AG04450 (cell line): ENCODE measurements around the gene MAP1LC3B. TPM values are rescaled to one million over a fixed set of nuclear protein-coding genes. Genes with fewer than 3 reads are reported as not detected.

ENCODE experiments used
- CTCF ChIA-PET: fragments of 300-600, 350-600 bp; formaldehyde crosslinking; extraction: SDS; loops from one replicate; lab custom pipeline; 2022; ENCODE audit warnings: antibody characterized with exemption, inconsistent platforms; lab: Charles Lee
- POLR2A ChIA-PET: fragments of 350-600 bp; formaldehyde crosslinking; extraction: SDS; loops from one replicate; lab custom pipeline; 2021; ENCODE audit warnings: antibody characterized with exemption, inconsistent platforms; lab: Yijun Ruan, JAX
- DNase-seq: peaks from one replicate; pipeline ENCODE4 v3.0.0-alpha.2; 2011; ENCODE audit warnings: low read depth, low spot score
- H3K27ac ChIP-seq: one replicate; pipeline ENCODE4 v1.5.1; 2012; ENCODE audit warnings: low read depth, low read length, control low read depth
- H3K27me3 ChIP-seq: one replicate; pipeline ENCODE4 v1.6.0; 2012; ENCODE audit warnings: low read length; ENCODE audit not compliant: control insufficient read depth, insufficient read depth
- H3K4me3 ChIP-seq: 2 replicates; pipeline ENCODE4 v1.5.1; 2011; ENCODE audit warnings: mild to moderate bottlenecking, low read depth, low read length, control low read depth
- H3K9me3 ChIP-seq: 2 replicates; pipeline ENCODE4 v1.5.1; 2012; ENCODE audit warnings: low read length; ENCODE audit not compliant: control insufficient read depth, insufficient read depth
- CTCF ChIP-seq: IDR thresholded peaks from 2 replicates; pipeline ENCODE4 v1.5.1; 2011; ENCODE audit warnings: low read depth, low read length, control low read depth, inconsistent platforms
- polyA plus RNA-seq: library from polyadenylated mRNA; depleted of rRNA; stranded (reverse); fragments of >200 nt; gene quantifications from 2 replicates; pipeline ENCODE4 v1.2.3, GENCODE V29; 2011

MAP1LC3B gene
- polyA plus RNA-seq, 1 experiment = 70.1 TPM

- H3K27ac ChIP-seq = no peak overlapping the region
- no peaks in the 10 kb centered on the region for H3K27me3 ChIP-seq
- DNase-seq = no peak
- H3K4me3 ChIP-seq = no peak overlapping the region
- POLR2A ChIA-PET = no interaction called here
- no peak for TF ChIP-seq CTCF
- CTCF ChIA-PET = no interaction called here
- H3K9me3 ChIP-seq = no peaks in the 10 kb centered on the region
These were observed 39.3 kb upstream of the MAP1LC3B start for GRCh38 chr16:87352818-87353217.

GRCh38 chr16:87353613-87354012 lies 38.5 kb upstream of the MAP1LC3B start:
- DNase-seq = no peak
- no peaks in the 10 kb centered on the region for H3K9me3 ChIP-seq
- ChIA-PET CTCF (no interaction called here), POLR2A (no interaction called here)
- H3K27me3 ChIP-seq = no peaks in the 10 kb centered on the region
- H3K27ac ChIP-seq = no peak overlapping the region
- H3K4me3 ChIP-seq = no peak overlapping the region
- TF ChIP-seq CTCF = no peak

GRCh38 chr16:87356491-87356853 lies 35.7 kb upstream of the MAP1LC3B start:
- Histone ChIP-seq H3K4me3 (no peak overlapping the region), H3K9me3 (no peaks in the 10 kb centered on the region; the same call in 1 of the 2 replicates), H3K27ac (no peak overlapping the region), H3K27me3 (no peaks in the 10 kb centered on the region)
- TF ChIP-seq CTCF = no peak
- ChIA-PET POLR2A (no interaction called here), CTCF (no interaction called here)
- DNase-seq = no peak

GRCh38 chr16:87358250-87358649 lies 33.9 kb upstream of the MAP1LC3B start:
- Histone ChIP-seq H3K9me3 (no peaks in the 10 kb centered on the region; the same call in 1 of the 2 replicates), H3K4me3 (no peak overlapping the region), H3K27ac (no peak overlapping the region), H3K27me3 (no peaks in the 10 kb centered on the region)
- CTCF ChIA-PET = no interaction called here
- DNase-seq = no peak
- POLR2A ChIA-PET = no interaction called here
- TF ChIP-seq CTCF = no peak

GRCh38 chr16:87358696-87359095 lies 33.4 kb upstream of the MAP1LC3B start:
- TF ChIP-seq CTCF = no peak
- POLR2A ChIA-PET = no interaction called here
- CTCF ChIA-PET = no interaction called here
- Histone ChIP-seq H3K27me3 (no peaks in the 10 kb centered on the region), H3K4me3 (no peak overlapping the region), H3K27ac (no peak overlapping the region), H3K9me3 (no peaks in the 10 kb centered on the region; the same call in 1 of the 2 replicates)
- no peak for DNase-seq
